Measurements from ENCODE around the gene UBE2H. TPM values are rescaled to one million over a fixed set of nuclear protein-coding genes. Genes with fewer than 3 reads are reported as not detected.

The UBE2H gene
- total and polyA plus RNA-seq, 12 donors: 26.0 to 222 (median 159) TPM

DNA sequence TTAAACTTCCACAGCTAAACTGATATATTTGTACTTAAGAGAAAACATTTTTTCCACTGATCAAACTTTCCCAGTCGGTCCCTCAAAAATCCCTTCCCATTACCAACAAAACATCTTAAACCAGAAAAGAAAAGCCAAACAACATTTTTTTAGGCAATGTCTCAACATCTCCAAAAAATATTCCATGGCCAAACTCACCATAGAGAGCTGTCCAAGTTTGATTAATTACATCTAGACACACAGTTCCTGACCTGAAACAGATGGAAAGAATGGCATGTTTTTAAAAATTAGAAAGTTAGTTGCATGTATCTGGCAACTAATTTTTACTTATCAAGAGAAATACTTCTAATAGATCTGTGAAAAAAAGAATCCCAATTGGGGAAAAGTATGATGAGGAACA lies 95.4 kb downstream of the UBE2H start:
- DNase-seq: no peak
- TF ChIP-seq CTCF (IDR thresholded peaks at IDR 0.05): no peak
- intact Hi-C loops (cut with DNase I): loop anchor here in 2 of 10 donors (5.0 kb wide), 1 partner anchor 95 kb away; the partner anchor contains the start of gene UBE2H (in 2 of the 2)
- Histone ChIP-seq H3K27me3 (no peaks in the 10 kb centered on the region), H3K9me3 (no peaks in the 10 kb centered on the region), H3K4me3 (no peak overlapping the region), H3K4me1 (peaks cover 10 to 98% (median 84%) of the 10 kb centered on the region in 9 donors), H3K36me3 (peaks cover 0 to 17% (median 0%) of the 10 kb centered on the region in 9 donors), H3K27ac (peak overlapping the region in 8 of 10 donors; percentile 2 to 91 (median 88))
- no peak for ATAC-seq
- 73 to 81% methylated on average over 1 of the region's 1 CpG for WGBS, 2 donors

GRCh38 chr7:129855935-129856717 lies 96.6 kb downstream of the UBE2H start:
- Histone ChIP-seq H3K27ac (peak overlapping the region in 2 of 10 donors; percentile 12 to 90), H3K9me3 (no peaks in the 10 kb centered on the region)

DNA sequence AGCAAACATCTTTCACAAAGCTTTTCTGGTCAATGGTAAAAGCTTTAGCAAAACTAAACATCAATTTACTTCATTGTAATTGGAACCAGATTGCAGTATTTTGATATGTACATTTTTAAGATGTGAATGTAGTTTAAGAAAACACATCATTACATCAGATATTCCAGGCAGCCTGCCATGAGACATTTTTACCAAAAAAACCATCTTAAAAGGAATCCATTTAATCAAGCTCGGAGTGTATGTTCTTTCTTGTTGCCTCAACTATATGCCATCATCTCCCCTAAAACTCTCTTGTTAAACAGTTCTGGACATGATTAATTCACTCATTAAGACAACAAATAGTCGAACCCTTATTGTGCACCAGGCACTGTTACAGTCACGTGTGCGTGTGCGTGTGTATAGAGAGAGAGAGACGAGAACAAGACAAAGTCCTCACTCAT lies 97.5 kb downstream of the UBE2H start:
- Histone ChIP-seq H3K9me3 (no peaks in the 10 kb centered on the region), H3K36me3 (peaks cover 0 to 17% (median 0%) of the 10 kb centered on the region in 9 donors), H3K4me1 (peaks cover 4 to 90% (median 68%) of the 10 kb centered on the region in 9 donors), H3K4me3 (no peak overlapping the region), H3K27ac (peak overlapping the region in 3 of 10 donors; percentile 24 to 57 (median 48)), H3K27me3 (no peaks in the 10 kb centered on the region)
- no peak for TF ChIP-seq CTCF (IDR thresholded peaks at IDR 0.05)
- intact Hi-C loops (cut with DNase I): loop anchor here in 2 of 10 donors (5.0 kb wide), 1 partner anchor 97 kb away; the partner anchor contains the start of gene UBE2H (in 2 of the 2)
- 86 to 92% methylated on average over 6 of the region's 6 CpGs for WGBS, 2 donors
- no peak for ATAC-seq
- DNase-seq: no peak

More at GRCh38 chr7:129855935-129856717, 96.6 kb downstream of the UBE2H start:
- H3K36me3 ChIP-seq: peaks cover 0 to 17% (median 0%) of the 10 kb centered on the region in 9 donors
- TF ChIP-seq CTCF (IDR thresholded peaks at IDR 0.05): no peak
- DNase-seq (no peak), ATAC-seq (no peak)
- H3K4me3 ChIP-seq: no peak overlapping the region
- intact Hi-C loops (cut with DNase I): loop anchor here in 2 of 10 donors (5.0 kb wide), 1 partner anchor 96 kb away; the partner anchor contains the start of gene UBE2H (in 2 of the 2)
- no peaks in the 10 kb centered on the region for H3K27me3 ChIP-seq
- H3K4me1 ChIP-seq: peaks cover 10 to 96% (median 76%) of the 10 kb centered on the region in 9 donors
- 87 to 90% methylated on average over 5 of the region's 5 CpGs for WGBS, 2 donors

DNA sequence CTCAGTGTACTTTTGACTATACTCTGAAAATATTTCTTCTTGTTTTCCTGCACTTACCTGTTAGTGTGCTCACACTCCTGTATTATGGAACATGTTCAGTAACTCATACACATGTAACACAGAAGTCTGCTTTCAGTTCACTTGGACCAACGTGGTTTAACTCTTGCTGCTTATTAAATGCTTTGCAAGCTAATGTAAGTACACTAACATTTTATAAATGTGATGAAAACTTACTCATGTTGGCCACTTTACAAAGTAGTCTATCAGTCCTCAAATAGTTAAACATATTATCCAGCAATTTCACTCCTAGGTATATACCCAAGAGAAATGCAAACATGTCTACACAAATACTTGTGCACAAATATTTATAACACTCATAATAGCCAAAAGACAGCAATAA lies 98.4 kb downstream of the UBE2H start:
- no peak for TF ChIP-seq CTCF (IDR thresholded peaks at IDR 0.05)
- Histone ChIP-seq H3K4me3 (no peak overlapping the region), H3K36me3 (peaks cover 0 to 17% (median 0%) of the 10 kb centered on the region in 9 donors), H3K4me1 (peaks cover 4 to 81% (median 59%) of the 10 kb centered on the region in 9 donors), H3K27me3 (no peaks in the 10 kb centered on the region), H3K27ac (peak overlapping the region in 6 of 10 donors; percentile 6 to 82 (median 45)), H3K9me3 (no peaks in the 10 kb centered on the region)
- no peak for DNase-seq
- intact Hi-C loops (cut with DNase I): no loop called here
- no peak for ATAC-seq
- WGBS, 2 donors: 35 to 39% methylated on average over 1 of the region's 1 CpG
